HUES64 (cell line): Measurements from ENCODE around the gene SERPINF2.

Experiments used
- H3K27ac ChIP-seq: 2 replicates; pipeline ENCODE4 v1.7.0; 2013; ENCODE audit warnings: low read depth, low read length, inconsistent platforms
- H3K27me3 ChIP-seq: 2 replicates; pipeline ENCODE4 v1.6.1; 2013; ENCODE audit warnings: mild to moderate bottlenecking, low read length; ENCODE audit not compliant: insufficient read depth
- H3K36me3 ChIP-seq: 2 replicates; pipeline ENCODE4 v1.6.1; 2013; ENCODE audit warnings: mild to moderate bottlenecking, low read length; ENCODE audit not compliant: insufficient read depth
- H3K4me1 ChIP-seq: 2 replicates; pipeline ENCODE4 v1.6.1; 2013; ENCODE audit warnings: mild to moderate bottlenecking, low read length, moderate library complexity; ENCODE audit not compliant: insufficient read depth
- H3K4me3 ChIP-seq: 2 replicates; pipeline ENCODE4 v1.5.1; 2013; ENCODE audit warnings: mild to moderate bottlenecking, low read length, moderate library complexity
- H3K9ac ChIP-seq: 2 replicates; pipeline ENCODE4 v1.6.1; 2013; ENCODE audit warnings: mild to moderate bottlenecking, low read depth, low read length
- H3K9me3 ChIP-seq: 2 replicates; pipeline ENCODE4 v1.6.1; 2013; ENCODE audit warnings: low read depth, low read length; ENCODE audit not compliant: insufficient read depth
- WGBS: fragments of 150-250, 120-280 bp; methylation state at CpG from one replicate; pipeline ENCODE4 v1.1.7; 2013; ENCODE audit warnings: missing lambda C conversion rate; 5-methylcytosine and 5-hydroxymethylcytosine counted together

Gene SERPINF2

GRCh38 chr17:1727258-1727789 lies 15.3 kb upstream of the SERPINF2 start:
- Histone ChIP-seq H3K9ac (no peak overlapping the region), H3K27ac (no peak overlapping the region)
- 95% methylated on average over 21 of the region's 21 CpGs for WGBS

GRCh38 chr17:1727876-1728630 lies 14.6 kb upstream of the SERPINF2 start:
- Histone ChIP-seq H3K4me3 (no peak overlapping the region), H3K36me3 (no peaks in the 10 kb centered on the region), H3K9me3 (no peaks in the 10 kb centered on the region), H3K27ac (no peak overlapping the region), H3K9ac (no peak overlapping the region), H3K27me3 (no peaks in the 10 kb centered on the region), H3K4me1 (no peaks in the 10 kb centered on the region)
- 93% methylated on average over 28 of the region's 28 CpGs for WGBS

More at GRCh38 chr17:1727258-1727789, 15.3 kb upstream of the SERPINF2 start:
- Histone ChIP-seq H3K4me1 (no peaks in the 10 kb centered on the region), H3K4me3 (no peak overlapping the region), H3K27me3 (no peaks in the 10 kb centered on the region), H3K36me3 (no peaks in the 10 kb centered on the region), H3K9me3 (no peaks in the 10 kb centered on the region)

GRCh38 chr17:1729966-1730325 lies 12.7 kb upstream of the SERPINF2 start:
- no peak overlapping the region for H3K9ac ChIP-seq
- no peaks in the 10 kb centered on the region for H3K36me3 ChIP-seq
- H3K27ac ChIP-seq = no peak overlapping the region
- H3K4me3 ChIP-seq = no peak overlapping the region
- H3K27me3 ChIP-seq = no peaks in the 10 kb centered on the region
- H3K9me3 ChIP-seq = no peaks in the 10 kb centered on the region
- no peaks in the 10 kb centered on the region for H3K4me1 ChIP-seq
- 95% methylated on average over 15 of the region's 15 CpGs for WGBS

DNA sequence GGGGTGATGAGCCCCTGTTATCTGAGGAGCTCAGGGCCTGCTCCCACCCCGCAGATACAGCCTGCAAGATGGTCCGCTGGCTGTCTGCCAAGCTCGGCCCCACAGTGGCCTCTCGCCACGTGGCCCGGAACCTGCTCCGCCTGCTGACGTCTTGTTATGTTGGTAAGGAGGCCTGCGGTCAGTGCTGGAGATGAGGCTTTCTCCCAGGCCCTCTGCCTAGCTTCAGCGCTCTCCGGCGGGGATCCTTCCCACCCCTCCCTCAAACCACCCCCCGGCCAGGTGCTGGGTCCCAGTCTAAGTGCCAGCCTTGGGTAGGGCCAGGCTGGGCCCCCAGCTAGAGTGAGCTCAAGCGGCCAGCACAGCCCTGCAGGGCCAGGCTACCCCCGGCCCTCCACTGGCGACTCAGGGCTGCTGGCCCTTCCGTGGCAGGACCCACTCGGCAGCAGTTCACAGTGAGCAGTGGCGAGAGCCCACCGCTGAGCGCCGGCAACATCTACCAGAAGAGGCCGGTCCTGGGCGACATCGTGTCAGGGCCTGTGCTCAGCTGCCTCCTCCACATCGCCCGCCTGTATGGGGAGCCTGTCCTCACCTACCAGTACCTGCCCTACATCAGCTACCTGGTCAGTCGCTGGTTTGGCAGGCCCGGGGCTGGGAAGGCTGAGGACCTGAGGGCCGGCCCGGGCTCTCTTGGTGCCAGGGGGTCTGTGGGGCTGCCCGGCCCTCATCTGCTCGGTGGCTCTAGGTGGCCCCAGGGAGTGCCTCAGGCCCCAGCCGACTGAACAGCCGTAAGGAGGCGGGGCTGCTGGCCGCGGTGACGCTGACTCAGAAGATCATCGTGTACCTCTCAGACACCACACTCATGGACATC lies 12.1 kb upstream of the SERPINF2 start:
- no peaks in the 10 kb centered on the region for H3K9me3 ChIP-seq
- 93% methylated on average over 40 of the region's 40 CpGs for WGBS
- H3K27me3 ChIP-seq = no peaks in the 10 kb centered on the region
- H3K36me3 ChIP-seq = no peaks in the 10 kb centered on the region
- no peak overlapping the region for H3K27ac ChIP-seq
- no peak overlapping the region for H3K4me3 ChIP-seq
- no peaks in the 10 kb centered on the region for H3K4me1 ChIP-seq
- no peak overlapping the region for H3K9ac ChIP-seq

DNA sequence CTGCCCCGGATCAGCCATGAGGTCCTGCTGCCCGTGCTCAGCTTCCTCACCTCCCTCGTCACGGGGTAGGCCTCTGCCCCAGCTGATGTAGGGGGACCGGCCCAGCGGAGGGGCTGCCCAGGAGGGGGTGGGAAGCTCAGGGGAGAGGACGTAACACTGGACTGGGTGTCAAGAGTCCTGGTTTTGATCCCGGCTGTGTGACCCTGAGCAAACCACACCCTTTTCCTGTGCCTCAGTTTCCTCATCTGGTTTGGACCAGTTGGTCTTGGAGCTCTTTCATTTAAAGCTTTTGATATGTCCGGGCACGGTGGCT lies 11.5 kb upstream of the SERPINF2 start:
- Histone ChIP-seq H3K9ac (no peak overlapping the region), H3K9me3 (no peaks in the 10 kb centered on the region), H3K27me3 (no peaks in the 10 kb centered on the region), H3K36me3 (no peaks in the 10 kb centered on the region), H3K4me1 (no peaks in the 10 kb centered on the region), H3K4me3 (no peak overlapping the region), H3K27ac (no peak overlapping the region)
- WGBS = 95% methylated on average over 10 of the region's 10 CpGs

GRCh38 chr17:1732241-1732832 lies 10.3 kb upstream of the SERPINF2 start:
- Histone ChIP-seq H3K9ac (no peak overlapping the region), H3K9me3 (no peaks in the 10 kb centered on the region), H3K27ac (no peak overlapping the region), H3K4me3 (no peak overlapping the region), H3K36me3 (no peaks in the 10 kb centered on the region), H3K27me3 (no peaks in the 10 kb centered on the region), H3K4me1 (no peaks in the 10 kb centered on the region)
- WGBS = 92% methylated on average over 22 of the region's 22 CpGs

DNA sequence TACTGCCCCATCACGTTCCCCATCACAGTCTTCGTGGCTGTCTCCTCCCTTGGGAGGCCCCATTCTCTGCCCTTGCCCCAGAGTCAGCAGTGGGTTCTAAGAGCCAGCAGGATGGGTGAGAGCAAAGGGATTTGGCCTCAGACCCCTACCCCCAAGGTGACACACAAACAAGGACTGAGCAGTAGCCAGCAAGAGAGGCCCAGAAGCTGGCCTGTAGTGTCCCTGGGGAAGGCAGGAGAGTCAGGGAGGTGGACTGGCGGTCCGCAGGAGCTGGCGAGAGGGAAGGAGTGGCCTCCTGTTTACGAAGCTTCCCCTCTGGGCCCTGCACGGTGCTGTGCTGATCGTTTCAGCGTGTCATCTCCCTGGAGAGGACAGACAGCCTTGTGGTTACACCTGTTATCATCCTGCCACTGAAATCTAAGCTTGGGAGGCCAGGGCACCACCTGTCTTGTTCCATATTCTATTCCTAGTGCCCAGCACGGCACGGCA lies 9.8 kb upstream of the SERPINF2 start:
- Histone ChIP-seq H3K4me3 (no peak overlapping the region), H3K27me3 (no peaks in the 10 kb centered on the region), H3K9me3 (no peaks in the 10 kb centered on the region), H3K9ac (no peak overlapping the region), H3K27ac (no peak overlapping the region), H3K4me1 (no peaks in the 10 kb centered on the region), H3K36me3 (no peaks in the 10 kb centered on the region)
- WGBS = 88% methylated on average over 11 of the region's 11 CpGs

GRCh38 chr17:1733759-1734158 lies 8.9 kb upstream of the SERPINF2 start:
- Histone ChIP-seq H3K36me3 (no peaks in the 10 kb centered on the region), H3K27ac (no peak overlapping the region), H3K4me3 (no peak overlapping the region), H3K27me3 (no peaks in the 10 kb centered on the region), H3K9me3 (no peaks in the 10 kb centered on the region), H3K9ac (no peak overlapping the region), H3K4me1 (no peaks in the 10 kb centered on the region)
- WGBS = 96% methylated on average over 38 of the region's 38 CpGs

- Histone ChIP-seq H3K4me3 (no peak overlapping the region), H3K27me3 (no peaks in the 10 kb centered on the region), H3K27ac (no peak overlapping the region), H3K36me3 (no peaks in the 10 kb centered on the region), H3K4me1 (no peaks in the 10 kb centered on the region), H3K9ac (no peak overlapping the region), H3K9me3 (no peaks in the 10 kb centered on the region)
- 95% methylated on average over 10 of the region's 10 CpGs for WGBS
Observed at GRCh38 chr17:1735418-1735817, 7.3 kb upstream of the SERPINF2 start.

DNA sequence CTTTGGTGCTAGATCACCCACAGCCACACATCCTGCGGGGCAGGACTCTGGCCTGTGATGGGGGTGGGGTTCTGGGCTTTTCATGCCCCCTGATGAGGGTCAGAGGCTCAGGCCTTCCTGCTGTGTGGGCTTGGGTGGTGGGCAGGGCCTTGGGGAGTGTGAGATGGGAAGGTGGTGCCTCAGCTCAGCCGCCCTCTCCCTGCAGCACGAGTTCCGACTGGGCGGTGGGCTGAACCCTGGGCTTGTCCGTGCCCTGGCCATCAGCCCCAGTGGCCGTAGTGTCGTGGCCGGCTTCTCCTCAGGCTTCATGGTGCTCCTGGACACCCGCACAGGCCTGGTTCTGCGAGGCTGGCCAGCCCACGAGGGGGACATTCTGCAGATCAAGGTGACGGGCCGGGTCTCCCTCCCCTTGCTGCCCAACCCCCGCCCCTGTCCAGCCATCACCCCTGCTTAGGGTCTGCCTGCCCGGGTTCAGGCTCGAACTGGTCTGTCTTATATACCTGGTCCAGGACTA lies 6.8 kb upstream of the SERPINF2 start:
- WGBS = 90% methylated on average over 17 of the region's 17 CpGs
- Histone ChIP-seq H3K27me3 (no peaks in the 10 kb centered on the region), H3K27ac (no peak overlapping the region), H3K9ac (no peak overlapping the region), H3K9me3 (no peaks in the 10 kb centered on the region), H3K4me3 (no peak overlapping the region), H3K36me3 (no peaks in the 10 kb centered on the region), H3K4me1 (no peaks in the 10 kb centered on the region)
